GM21390 (cell line): ENCODE results near the gene DCHS1.

Experiments
- ATAC-seq: cut with Tn5 transposase; IDR thresholded peaks from one replicate; pipeline ENCODE4 v1.9.1; 2021; ENCODE audit not compliant: unreplicated experiment

DCHS1 gene

GRCh38 chr11:6671991-6672390, 16.4 kb upstream of the DCHS1 start:
- no peak for ATAC-seq

- ATAC-seq, result no peak
Measured at GRCh38 chr11:6670202-6670830, 14.7 kb upstream of the DCHS1 start.

- no peak for ATAC-seq
Measured at GRCh38 chr11:6667733-6668374, 12.2 kb upstream of the DCHS1 start.

GRCh38 chr11:6666302-6667183, 10.9 kb upstream of the DCHS1 start:
- no peak for ATAC-seq

- ATAC-seq, result no peak
Measured at GRCh38 chr11:6664551-6664950, 8.9 kb upstream of the DCHS1 start.

GRCh38 chr11:6663794-6664469, 8.3 kb upstream of the DCHS1 start:
- no peak for ATAC-seq

GRCh38 chr11:6660712-6661111, 5.1 kb upstream of the DCHS1 start:
- ATAC-seq, result peak; percentile 73

- no peak for ATAC-seq
Measured at GRCh38 chr11:6658647-6659046, 3.0 kb upstream of the DCHS1 start.

- no peak for ATAC-seq
Measured at GRCh38 chr11:6657346-6657745, 1.7 kb upstream of the DCHS1 start.

- ATAC-seq, result no peak
Measured at GRCh38 chr11:6656936-6657335, 1.3 kb upstream of the DCHS1 start.

- no peak for ATAC-seq
Measured at GRCh38 chr11:6656584-6656915, 941 bp upstream of the DCHS1 start.

- no peak for ATAC-seq
Measured at GRCh38 chr11:6655020-6655789, 404 bp downstream of the DCHS1 start.

- ATAC-seq, result no peak
Measured at GRCh38 chr11:6654281-6655019, 1.2 kb downstream of the DCHS1 start.

- no peak for ATAC-seq
Measured at GRCh38 chr11:6653656-6654055, 2.0 kb downstream of the DCHS1 start.

- ATAC-seq, result no peak
Measured at GRCh38 chr11:6653097-6653496, 2.5 kb downstream of the DCHS1 start.

GRCh38 chr11:6652182-6652581, 3.4 kb downstream of the DCHS1 start:
- no peak for ATAC-seq

GRCh38 chr11:6650980-6651379, 4.6 kb downstream of the DCHS1 start:
- ATAC-seq, result no peak

GRCh38 chr11:6650104-6650503, 5.5 kb downstream of the DCHS1 start:
- no peak for ATAC-seq

- ATAC-seq, result no peak
Measured at GRCh38 chr11:6648501-6648900, 7.1 kb downstream of the DCHS1 start.

- ATAC-seq, result no peak
Measured at GRCh38 chr11:6647836-6648235, 7.8 kb downstream of the DCHS1 start.
